IMR-90 (cell line): ENCODE measurements around the gene PCMTD2. TPM values are rescaled to one million over a fixed set of nuclear protein-coding genes. Genes with fewer than 3 reads are reported as not detected.

ENCODE experiments used
- ATAC-seq: fragments of 200-7000 bp; cut with Tn5 transposase; 2 replicates; pipeline ENCODE4 v1.9.1; 2020; ENCODE audit warnings: low read depth, mild to moderate bottlenecking, moderate library complexity
- BruUV-seq: library from RNA; stranded (reverse); fragments of 400-500 nt; replicated peaks from 2 replicates; lab custom pipeline; 2021; lab: Mats Ljungman, UMichigan
- CTCF ChIA-PET: fragments of 300-600 bp; formaldehyde crosslinking; extraction: SDS; loops from one replicate; lab custom pipeline; 2021; ENCODE audit warnings: antibody characterized with exemption; lab: Yijun Ruan, JAX
- POLR2A ChIA-PET: fragments of 300-600 bp; sonication (Branson Sonifier 250); formaldehyde crosslinking; loops from one replicate; lab custom pipeline; 2022; ENCODE audit warnings: antibody characterized with exemption; ENCODE audit not compliant: unreplicated experiment; lab: Charles Lee
- DNase-seq: peaks from one replicate; pipeline ENCODE4 v3.0.0; 2013
- H2AFZ ChIP-seq: replicated peaks from 2 replicates; pipeline ENCODE3; 2013; ENCODE audit warnings: low read length, mild to moderate bottlenecking; ENCODE audit not compliant: poor library complexity
- H2AK5ac ChIP-seq: 2 replicates; pipeline ENCODE4 v1.6.1; 2013; ENCODE audit warnings: low read depth, low read length, inconsistent platforms
- H2AK9ac ChIP-seq: replicated peaks from 2 replicates; pipeline ENCODE3; 2013; ENCODE audit warnings: mild to moderate bottlenecking, low read depth, low read length, moderate library complexity; ENCODE audit not compliant: poor library complexity
- H2BK120ac ChIP-seq: 2 replicates; pipeline ENCODE4 v1.6.1; 2013; ENCODE audit warnings: low read depth, low read length, inconsistent platforms
- H2BK15ac ChIP-seq: 3 replicates; pipeline ENCODE4 v1.6.1; 2013; ENCODE audit warnings: low read depth, low read length, inconsistent platforms
- H2BK20ac ChIP-seq: 2 replicates; pipeline ENCODE4 v1.6.1; 2013; ENCODE audit warnings: low read depth, mild to moderate bottlenecking, inconsistent platforms, low read length, moderate library complexity
- H2BK5ac ChIP-seq: 2 replicates; pipeline ENCODE4 v1.6.1; 2013; ENCODE audit warnings: mild to moderate bottlenecking, low read depth, low read length, inconsistent platforms; ENCODE audit not compliant: poor library complexity, severe bottlenecking
- H3K14ac ChIP-seq: replicated peaks from 2 replicates; pipeline ENCODE4 v1.6.1; 2013; ENCODE audit warnings: low read depth, low read length, inconsistent platforms
- H3K18ac ChIP-seq: 2 replicates; pipeline ENCODE4 v1.6.1; 2013; ENCODE audit warnings: low read depth, low read length, control low read depth
- H3K23ac ChIP-seq: 2 replicates; pipeline ENCODE4 v1.6.1; 2013; ENCODE audit warnings: low read depth, low read length, inconsistent platforms
- H3K27ac ChIP-seq: 2 replicates; pipeline ENCODE4 v1.5.1; 2013; ENCODE audit warnings: mild to moderate bottlenecking, control low read depth, low read length; ENCODE audit not compliant: insufficient read depth
- H3K27me3 ChIP-seq: 2 replicates; pipeline ENCODE4 v1.6.1; 2013; ENCODE audit warnings: low read length; ENCODE audit not compliant: control insufficient read depth, insufficient read depth
- H3K36me3 ChIP-seq: 2 replicates; pipeline ENCODE4 v1.6.1; 2013; ENCODE audit warnings: low read length, mixed read lengths; ENCODE audit not compliant: control insufficient read depth, insufficient read depth
- H3K4ac ChIP-seq: 2 replicates; pipeline ENCODE4 v1.6.1; 2013; ENCODE audit warnings: low read depth, low read length, inconsistent platforms
- H3K4me1 ChIP-seq: 2 replicates; pipeline ENCODE4 v1.6.1; 2013; ENCODE audit warnings: low read length, mixed read lengths; ENCODE audit not compliant: control insufficient read depth, insufficient read depth
- H3K4me2 ChIP-seq: 2 replicates; pipeline ENCODE4 v1.6.1; 2013; ENCODE audit warnings: low read depth, mild to moderate bottlenecking, control low read depth, low read length, moderate library complexity
- H3K4me3 ChIP-seq: 2 replicates; pipeline ENCODE4 v1.5.1; 2013; ENCODE audit warnings: low read depth, mild to moderate bottlenecking, control low read depth, low read length, moderate library complexity; ENCODE audit not compliant: insufficient read depth
- H3K56ac ChIP-seq: 2 replicates; pipeline ENCODE4 v1.6.1; 2013; ENCODE audit warnings: low read length, inconsistent platforms; ENCODE audit not compliant: insufficient read depth; ENCODE audit errors: extremely low read depth
- H3K79me1 ChIP-seq, 2 experiments: 2 replicates each; pipeline ENCODE4 v1.6.1; 2013; ENCODE audit warnings: low read length in 2 of 2, inconsistent platforms in 1 of 2, low read depth in 1 of 2
- H3K9ac ChIP-seq: 2 replicates; pipeline ENCODE4 v1.6.1; 2013; ENCODE audit warnings: low read depth, low read length, control low read depth
- H3K9me1 ChIP-seq: 2 replicates; pipeline ENCODE4 v1.6.1; 2013; ENCODE audit warnings: low read length, inconsistent platforms; ENCODE audit not compliant: insufficient read depth
- H3K9me3 ChIP-seq: 2 replicates; pipeline ENCODE4 v1.6.1; 2013; ENCODE audit warnings: low read length; ENCODE audit not compliant: control insufficient read depth, insufficient read depth
- H4K20me1 ChIP-seq: 2 replicates; pipeline ENCODE4 v1.6.1; 2013; ENCODE audit warnings: low read length, inconsistent platforms; ENCODE audit not compliant: insufficient read depth
- H4K5ac ChIP-seq: 2 replicates; pipeline ENCODE4 v1.6.1; 2013; ENCODE audit warnings: mild to moderate bottlenecking, low read depth, low read length, control low read depth
- H4K8ac ChIP-seq, 2 experiments: 2 replicates each; pipeline ENCODE4 v1.6.1; 2013; ENCODE audit warnings: low read depth in 2 of 2, low read length in 2 of 2, control low read depth in 1 of 2, inconsistent platforms in 1 of 2
- H4K91ac ChIP-seq: 2 replicates; pipeline ENCODE4 v1.6.1; 2013; ENCODE audit warnings: low read depth, low read length, inconsistent platforms; ENCODE audit not compliant: insufficient read depth
- BHLHE40 ChIP-seq: fragments of 150-350 bp; IDR thresholded peaks from 2 replicates; pipeline ENCODE4 v1.6.1; 2016; ENCODE audit warnings: mild to moderate bottlenecking, low read depth, low read length
- CEBPB ChIP-seq: IDR thresholded peaks from 2 replicates; pipeline ENCODE4 v1.6.1; 2012; ENCODE audit warnings: low read depth, low read length, improper control_type of control experiment
- CHD1 ChIP-seq: IDR thresholded peaks from 2 replicates; pipeline ENCODE4 v1.6.1; 2012; ENCODE audit warnings: low read depth, low read length, improper control_type of control experiment
- CTCF ChIP-seq: conservative IDR thresholded peaks from 2 replicates; pipeline ENCODE4 v1.5.1; 2012; ENCODE audit warnings: mild to moderate bottlenecking, low read depth, low read length, improper control_type of control experiment
- ELK1 ChIP-seq: fragments of 150-350 bp; IDR thresholded peaks from 2 replicates; pipeline ENCODE4 v1.6.1; 2016; ENCODE audit warnings: low read depth, mild to moderate bottlenecking, low read length, moderate library complexity, borderline replicate concordance
- FOS ChIP-seq: fragments of 150-350 bp; IDR thresholded peaks from 2 replicates; pipeline ENCODE4 v1.6.1; 2016; ENCODE audit warnings: low read depth, low read length
- MAFK ChIP-seq: IDR thresholded peaks from 2 replicates; pipeline ENCODE4 v1.6.1; 2012; ENCODE audit warnings: low read depth, low read length, improper control_type of control experiment
- MAZ ChIP-seq: IDR thresholded peaks from 2 replicates; pipeline ENCODE4 v1.6.1; 2012; ENCODE audit warnings: low read depth, mild to moderate bottlenecking, low read length, improper control_type of control experiment, moderate library complexity, borderline replicate concordance
- MXI1 ChIP-seq: IDR thresholded peaks from 2 replicates; pipeline ENCODE4 v1.6.1; 2012; ENCODE audit warnings: low read depth, mild to moderate bottlenecking, low read length, moderate library complexity, borderline replicate concordance
- NFE2L2 ChIP-seq: fragments of 150-350 bp; IDR thresholded peaks from 2 replicates; pipeline ENCODE4 v1.6.1; 2016; ENCODE audit warnings: low read depth, mild to moderate bottlenecking, low read length
- POLR2A ChIP-seq: IDR thresholded peaks from 2 replicates; pipeline ENCODE4 v1.6.1; 2012; ENCODE audit warnings: mild to moderate bottlenecking, low read depth, low read length
- RAD21 ChIP-seq: IDR thresholded peaks from 2 replicates; pipeline ENCODE4 v1.6.1; 2012; ENCODE audit warnings: low read length, improper control_type of control experiment
- RCOR1 ChIP-seq: IDR thresholded peaks from 2 replicates; pipeline ENCODE4 v1.6.1; 2012; ENCODE audit warnings: mild to moderate bottlenecking, low read length, improper control_type of control experiment; ENCODE audit not compliant: insufficient replicate concordance
- RFX5 ChIP-seq: IDR thresholded peaks from 2 replicates; pipeline ENCODE4 v1.8.0; 2012; ENCODE audit warnings: low read depth, mild to moderate bottlenecking, low read length, moderate library complexity
- SMC3 ChIP-seq: fragments of 150-350 bp; IDR thresholded peaks from 2 replicates; pipeline ENCODE4 v1.6.1; 2016; ENCODE audit warnings: low read depth, mild to moderate bottlenecking, antibody characterized with exemption, low read length, moderate library complexity
- USF2 ChIP-seq: fragments of 150-350 bp; IDR thresholded peaks from 2 replicates; pipeline ENCODE4 v1.6.1; 2017; ENCODE audit warnings: mild to moderate bottlenecking, antibody characterized with exemption, low read length, low read depth
- WGBS, 2 experiments: methylation state at CpG; one replicate each; pipeline versions ENCODE4 v1.1.5 to v1.1.7; 2013; ENCODE audit warnings: missing lambda C conversion rate in 2 of 2; ENCODE audit not compliant: insufficient read length in 1 of 2; ENCODE audit errors: extremely low coverage in 2 of 2; 5-methylcytosine and 5-hydroxymethylcytosine counted together
- dilution Hi-C: fragments of 300-500 bp; cut with HindIII; formaldehyde crosslinking; loops from one replicate; pipeline ENCODE4 v1.14.3; 2018; ENCODE audit warnings: low sequenced_read_pairs; ENCODE audit not compliant: unreplicated experiment
- in situ Hi-C: fragments of 300-500 bp; cut with MboI; formaldehyde crosslinking; loops from 3 replicates; pipeline ENCODE4 v1.14.3; 2019; ENCODE audit warnings: low sequenced_read_pairs, inconsistent platforms, mixed read lengths
- intact Hi-C: fragments of 100-400 bp; cut with micrococcal nuclease; formaldehyde crosslinking; loops from 2 replicates; pipeline ENCODE4 v1.10.0; 2022
- polyA plus RNA-seq, 3 experiments: library from polyadenylated mRNA; depleted of rRNA; stranded (reverse); fragments of >200 nt; gene quantifications; 2 replicates each; pipeline ENCODE4 v1.2.3, GENCODE V29; 2012; ENCODE audit warnings: low replicate concordance in 1 of 3
- total RNA-seq: library from RNA; depleted of rRNA; stranded (reverse); fragments of >200 nt; gene quantifications from 2 replicates; pipeline ENCODE4 v1.2.3, GENCODE V29; 2012

The PCMTD2 gene
- total and polyA plus RNA-seq, 2 of the 4 experiments (the other 2 are of a cell fraction), result 23.6 to 28.3 TPM

- no peak overlapping the region for H2AK9ac ChIP-seq
- no TSS peak for BruUV-seq
Measured at GRCh38 chr20:64232794-64233193, 22.8 kb upstream of the PCMTD2 start.

More at GRCh38 chr20:64232794-64233193, 22.8 kb upstream of the PCMTD2 start:
- POLR2A ChIA-PET, result no interaction called here
- Histone ChIP-seq H2BK5ac (no peak overlapping the region), H3K56ac (no peak overlapping the region), H2AFZ (no peak overlapping the region), H3K9ac (no peak overlapping the region), H3K9me1 (no peaks in the 10 kb centered on the region), H3K27me3 (peaks cover 11% of the 10 kb centered on the region; the same call in 1 of the 2 replicates), H3K9me3 (no peaks in the 10 kb centered on the region), H4K91ac (no peak overlapping the region), H3K23ac (no peak overlapping the region), H4K8ac (no peak overlapping the region), H3K4ac (no peak overlapping the region), H2BK120ac (no peak overlapping the region), H2BK20ac (no peak overlapping the region), H2BK15ac (no peak overlapping the region), H2AK5ac (no peak overlapping the region), H3K36me3 (no peaks in the 10 kb centered on the region), H3K79me1 (no peaks in the 10 kb centered on the region), H3K14ac (no peak overlapping the region), H3K4me2 (no peak overlapping the region), H4K20me1 (no peaks in the 10 kb centered on the region), H3K27ac (no peak overlapping the region), H3K18ac (no peak overlapping the region), H4K5ac (no peak overlapping the region), H3K4me1 (no peaks in the 10 kb centered on the region), H3K4me3 (no peak overlapping the region)
- ATAC-seq (no peak), DNase-seq (no peak)
- in situ Hi-C loops (no loop called here), intact Hi-C loops (no loop called here), dilution Hi-C loops (no loop called here)
- CTCF ChIA-PET, result no interaction called here
- 100% methylated on average over 1 of the region's 3 CpGs; no CpG with 5 or more reads in 1 of the 2 experiments for WGBS, 2 experiments
- TF ChIP-seq NFE2L2 (no peak), ELK1 (no peak), RAD21 (no peak), MAZ (no peak), RCOR1 (no peak), POLR2A (no peak), MAFK (no peak), CHD1 (no peak), CEBPB (no peak), CTCF (no peak), SMC3 (no peak), BHLHE40 (no peak), USF2 (no peak), FOS (no peak), RFX5 (no peak), MXI1 (no peak)
